ENCODE results near the gene RFX4.
"Not testable (repeated sequence)": the region's sequence is repeated elsewhere in the genome, so short reads cannot be mapped to it uniquely, and the experiment has no call there.

RFX4 gene

DNA sequence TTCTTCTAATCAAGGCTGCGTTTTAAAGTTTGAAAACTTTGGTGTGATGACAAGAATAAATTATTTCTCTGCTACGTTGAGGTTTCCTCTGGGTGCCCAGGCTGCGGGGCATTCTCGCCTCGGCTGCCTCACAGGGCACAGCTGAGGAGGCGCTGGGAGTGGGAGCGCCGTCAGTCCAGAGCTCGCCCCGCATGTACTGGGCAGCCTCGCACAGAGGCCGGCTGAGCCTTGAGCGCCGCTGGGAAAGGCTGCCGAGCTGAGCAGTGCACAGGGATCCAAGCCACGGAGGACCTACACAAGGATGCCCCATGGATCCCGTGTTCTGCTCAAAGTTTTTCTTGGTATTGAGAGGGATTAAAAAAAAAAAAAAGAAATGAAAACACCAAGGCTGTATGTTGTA is 11.6 kb downstream of the RFX4 start:
- no peak for DNase-seq

DNA sequence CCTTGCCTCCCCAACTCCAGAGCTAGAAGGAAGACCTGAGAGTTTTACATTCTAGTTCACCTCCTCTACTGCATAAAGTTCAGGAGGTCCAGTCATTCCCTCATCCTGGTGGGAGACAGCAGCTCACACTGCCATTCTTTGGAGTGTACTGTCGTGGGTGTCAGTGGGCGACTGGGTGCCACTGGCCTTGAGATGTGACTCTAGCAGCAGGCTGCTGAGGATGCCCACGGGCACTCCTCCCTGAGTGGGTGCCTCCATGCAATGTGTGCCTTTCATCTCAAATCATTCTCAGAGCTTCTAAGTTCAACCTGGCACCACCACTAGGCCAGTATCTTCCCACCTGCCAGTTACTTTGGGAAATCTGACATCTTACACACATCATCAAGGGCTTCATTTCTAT is 12.5 kb downstream of the RFX4 start:
- no peak for DNase-seq

DNA sequence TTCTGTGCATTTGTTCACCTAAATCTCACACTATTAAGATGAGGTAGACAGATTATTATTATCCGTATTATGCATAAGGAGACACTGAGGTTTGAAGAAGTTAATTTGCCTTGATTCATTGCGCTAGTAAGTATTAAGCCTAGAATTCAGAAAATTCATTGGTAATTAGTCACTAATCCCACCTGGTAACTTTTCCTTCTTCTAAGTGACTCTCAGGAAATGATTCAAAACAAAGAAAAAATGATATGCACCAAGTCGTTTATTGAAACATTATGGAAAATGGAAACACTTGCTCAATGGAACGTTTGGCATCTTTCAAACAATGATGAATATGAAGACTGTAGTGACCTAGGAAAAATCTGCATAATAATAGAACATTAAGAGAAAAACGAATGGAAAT is 15.2 kb downstream of the RFX4 start:
- no peak for DNase-seq

DNA sequence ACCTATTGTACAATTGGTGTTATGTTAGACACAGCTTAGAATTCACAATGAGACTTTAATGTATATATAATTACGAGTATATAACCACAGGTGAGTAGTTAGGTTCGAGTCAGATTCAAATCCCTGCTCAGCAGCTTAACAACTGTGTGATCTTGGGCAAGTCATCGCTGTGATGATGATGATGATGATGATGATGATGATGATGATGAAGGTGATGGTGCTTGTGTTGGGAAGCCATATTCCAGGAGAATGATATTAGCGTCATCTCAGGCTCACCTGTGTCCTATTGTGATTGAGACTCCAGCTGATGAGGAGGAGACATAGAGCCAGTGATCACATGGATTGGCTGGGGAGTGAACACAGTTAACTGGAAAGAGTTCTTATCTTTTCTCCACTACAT is 16.5 kb downstream of the RFX4 start:
- no peak for DNase-seq

GRCh38 chr12:106600503-106600902 is 17.7 kb downstream of the RFX4 start:
- no peak for DNase-seq

DNA sequence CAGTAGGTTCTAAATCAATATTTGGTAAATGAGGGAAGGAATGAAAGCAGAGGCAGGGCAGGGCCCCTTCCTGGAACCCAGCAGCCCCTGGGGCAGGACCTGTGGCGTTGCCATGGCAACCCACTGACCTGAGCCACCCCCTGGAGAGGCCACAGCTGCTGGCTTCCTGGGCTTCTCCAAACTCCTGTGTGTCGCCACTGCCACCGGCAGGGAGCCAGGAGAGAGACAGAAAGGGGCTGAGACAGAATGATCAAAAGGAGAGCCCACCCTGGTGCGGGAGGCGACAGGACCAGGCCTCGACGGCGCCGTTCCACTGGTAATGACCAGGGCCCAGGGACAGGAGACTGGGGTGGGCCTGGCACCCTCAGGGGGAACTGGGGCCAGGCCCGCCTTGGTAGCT is 18.2 kb downstream of the RFX4 start:
- DNase-seq, result no peak

GRCh38 chr12:106601496-106601895 is 18.7 kb downstream of the RFX4 start:
- no peak for DNase-seq

DNA sequence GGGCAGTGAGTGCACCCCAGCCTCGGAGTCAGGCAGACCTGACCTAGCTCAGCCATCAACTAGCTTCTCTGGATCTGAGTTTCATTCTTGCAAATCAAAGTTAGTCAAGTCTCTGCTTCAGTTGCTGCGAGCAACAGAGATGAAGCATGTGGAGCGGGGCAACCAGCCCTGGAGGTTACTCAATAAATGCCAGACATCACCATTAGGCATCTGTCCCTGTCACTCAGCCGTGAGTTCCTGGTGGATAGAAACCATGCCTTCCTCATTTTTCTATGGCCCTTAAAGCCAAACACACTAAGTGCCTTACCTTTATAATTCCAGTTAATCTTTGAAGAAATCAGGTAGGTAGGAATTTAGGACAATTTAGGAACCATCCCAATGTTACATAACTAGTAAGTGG is 19.3 kb downstream of the RFX4 start:
- DNase-seq, result no peak

DNA sequence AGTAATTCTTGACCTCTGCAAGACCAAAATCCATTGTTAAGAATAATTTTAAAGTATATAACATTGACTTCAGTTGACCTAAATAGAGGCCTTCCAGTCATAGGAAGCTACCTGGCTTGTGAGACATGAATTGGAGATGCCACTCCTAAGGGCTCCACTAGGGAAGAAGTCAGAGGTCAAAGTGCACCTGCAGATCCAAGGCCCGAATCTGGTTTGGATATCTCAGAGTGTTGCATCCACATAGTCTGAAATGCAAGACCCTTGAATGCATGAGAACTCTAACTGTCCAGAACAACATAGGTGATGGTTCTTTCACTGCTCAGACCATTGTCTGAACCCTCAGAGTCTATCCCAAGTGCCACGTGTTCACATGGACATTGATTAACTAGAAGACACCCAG is 22.4 kb downstream of the RFX4 start:
- DNase-seq, result no peak

DNA sequence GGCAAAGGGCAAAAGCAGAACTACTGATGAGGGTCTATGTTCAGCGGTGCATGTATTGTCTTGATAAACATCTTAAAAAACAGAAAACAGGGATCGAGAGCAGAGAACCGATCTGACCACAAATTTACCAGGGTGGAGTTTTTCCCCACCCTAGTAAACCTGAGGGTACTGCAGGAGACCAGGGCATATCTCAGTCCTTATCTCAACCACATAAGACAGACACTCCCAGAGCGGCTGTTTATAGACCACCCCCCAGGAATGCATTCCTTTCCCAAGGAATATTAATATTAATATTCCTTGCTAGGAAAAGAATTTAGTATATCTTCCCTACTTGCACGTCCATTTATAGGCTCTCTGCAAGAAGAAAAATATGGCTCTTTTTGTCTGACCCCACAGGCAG is 37.8 kb downstream of the RFX4 start:
- not testable (repeated sequence) for DNase-seq

DNA sequence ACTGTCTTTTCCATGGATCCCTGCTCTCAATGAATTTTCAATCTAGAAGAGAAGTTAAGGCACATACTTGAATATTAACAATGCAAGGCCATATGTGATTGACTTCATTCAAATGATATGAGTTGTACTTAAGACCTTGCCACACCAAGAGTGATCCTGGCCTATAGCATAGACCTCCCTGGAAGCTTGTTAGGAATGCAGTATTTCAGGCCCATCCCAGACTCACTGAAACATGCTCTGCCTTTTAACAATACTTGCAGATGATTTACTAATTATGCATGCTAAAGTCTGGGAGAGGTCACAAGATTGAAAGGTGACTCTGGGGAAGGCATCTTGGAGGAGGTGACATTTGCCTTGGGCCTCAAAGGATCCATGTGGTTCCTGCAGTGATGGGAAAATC is 43.2 kb downstream of the RFX4 start:
- DNase-seq, result no peak

GRCh38 chr12:106629797-106630659 is 47.2 kb downstream of the RFX4 start:
- DNase-seq, result no peak

GRCh38 chr12:106631150-106631549 is 48.3 kb downstream of the RFX4 start:
- no peak for DNase-seq

DNA sequence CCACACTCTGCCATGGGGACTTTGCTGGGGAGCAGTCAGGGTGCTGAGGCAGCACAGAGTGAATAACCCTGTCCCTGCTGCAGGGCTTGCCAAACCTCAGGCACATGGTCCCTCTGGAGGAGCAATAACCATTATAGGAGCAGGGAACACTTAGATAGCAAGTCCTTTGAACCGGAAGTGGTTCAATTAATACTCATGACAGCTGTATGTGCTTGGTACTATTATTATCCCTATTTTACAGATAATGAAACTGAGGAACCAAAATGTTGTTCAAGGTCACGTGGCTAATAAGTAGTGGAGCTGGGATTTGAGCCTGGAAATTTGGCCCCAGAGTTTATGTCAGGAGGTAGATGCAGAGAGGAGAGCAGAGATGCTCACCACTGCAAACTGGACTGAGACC is 49.0 kb downstream of the RFX4 start:
- no peak for DNase-seq

GRCh38 chr12:106632797-106633450 is 50.1 kb downstream of the RFX4 start:
- no peak for DNase-seq

- DNase-seq, result no peak
Measured at GRCh38 chr12:106633451-106633823, 50.6 kb downstream of the RFX4 start.

- no peak for DNase-seq
Measured at GRCh38 chr12:106634206-106634605, 51.4 kb downstream of the RFX4 start.

- DNase-seq, result no peak
Measured at GRCh38 chr12:106643000-106643399, 60.2 kb downstream of the RFX4 start.

GRCh38 chr12:106644335-106645073 is 61.7 kb downstream of the RFX4 start:
- no peak for DNase-seq

DNA sequence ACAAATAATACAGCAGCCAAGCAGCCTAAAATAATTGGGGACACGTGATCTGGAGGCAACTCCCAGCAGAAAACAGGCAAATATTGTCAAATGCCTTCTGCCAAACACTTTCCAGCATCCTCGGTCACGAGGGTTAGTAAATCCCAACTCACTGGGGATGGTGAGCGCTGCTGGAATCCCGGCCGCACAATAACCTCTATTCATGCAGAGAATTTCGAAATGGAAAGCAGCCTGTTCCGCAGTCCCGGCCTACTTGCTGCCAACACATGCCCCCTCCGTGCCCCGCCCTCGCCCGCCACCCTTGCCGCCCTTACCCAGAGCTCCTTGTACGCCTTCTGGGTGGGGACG is 62.2 kb downstream of the RFX4 start:
- DNase-seq, result no peak

DNA sequence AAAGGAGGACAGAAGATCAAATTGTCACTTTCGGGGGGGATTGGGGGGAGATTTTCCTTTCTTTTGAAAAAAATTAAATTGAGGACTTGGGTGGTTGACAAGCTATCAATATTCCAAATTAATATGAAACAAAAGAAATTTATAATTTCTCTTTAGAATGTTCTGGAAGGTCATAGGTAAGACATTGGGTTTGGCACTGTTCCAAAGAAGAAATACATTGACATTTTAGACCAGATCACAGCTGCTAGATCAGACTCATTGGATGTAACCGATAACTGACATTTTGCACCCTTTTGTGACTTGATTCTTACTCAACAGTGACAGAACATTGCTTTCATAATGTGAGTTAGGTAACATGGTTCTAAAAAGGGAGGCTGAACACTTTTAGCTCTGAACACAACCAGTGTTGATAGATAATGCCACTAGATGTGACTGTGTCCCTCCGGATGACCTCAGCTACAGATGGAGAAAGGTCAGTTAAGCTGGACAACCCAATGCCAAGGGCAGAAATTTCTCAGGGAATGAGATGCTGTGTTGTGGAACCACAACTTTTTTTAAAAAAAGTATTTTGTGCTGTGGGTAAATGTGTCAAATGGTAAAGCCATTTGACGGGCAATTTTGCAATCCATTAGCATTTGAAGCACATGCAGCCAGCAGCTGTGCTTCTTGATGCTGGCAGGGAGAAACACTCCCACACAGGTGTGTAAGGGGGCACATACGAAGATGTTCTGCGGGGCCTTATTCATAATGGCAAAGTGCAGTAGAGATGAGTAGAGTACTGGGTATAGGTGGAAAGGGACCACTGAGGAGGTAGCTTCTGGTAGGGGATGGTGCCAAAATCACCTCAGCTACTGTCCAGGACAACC is 62.9 kb downstream of the RFX4 start:
- DNase-seq, result no peak

- DNase-seq, result no peak
Measured at GRCh38 chr12:106646472-106646871, 63.7 kb downstream of the RFX4 start.

All from inflammatory macrophage treated with lipopolysaccharide for 1 hour (primary cell).